ENCODE results near the gene SLIT3.

SLIT3 gene

GRCh38 chr5:168786147-168786546, 514.8 kb downstream of the SLIT3 start:
- H3F3A ChIP-seq (ENCODE audit: control insufficient read depth, insufficient read depth): no peaks in the 10 kb centered on the region
- no peak overlapping the region for H3K4me2 ChIP-seq (ENCODE audit: low read length)
- no peaks in the 10 kb centered on the region for H3K4me1 ChIP-seq (ENCODE audit: control insufficient read depth, low read length)
- TF ChIP-seq CTCF (IDR thresholded peaks at IDR 0.05; ENCODE audit: low read depth, low read length, poor library complexity, severe bottlenecking) (no peak), EZH2phosphoT487 (IDR thresholded peaks at IDR 0.05; ENCODE audit: borderline replicate concordance, low read length) (no peak)
- no peaks in the 10 kb centered on the region for H3K9me3 ChIP-seq (ENCODE audit: control insufficient read depth, insufficient read depth, low read length)
- no peaks in the 10 kb centered on the region for H3K36me3 ChIP-seq (ENCODE audit: control insufficient read depth, low read length)
- no peaks in the 10 kb centered on the region for H3K27me3 ChIP-seq (ENCODE audit: control insufficient read depth, low read length)
- H3K27ac ChIP-seq (ENCODE audit: low read depth, low read length): no peak overlapping the region
- H4K20me1 ChIP-seq (ENCODE audit: control insufficient read depth, insufficient read depth, low read depth, low read length): no peaks in the 10 kb centered on the region
- H3K79me2 ChIP-seq (ENCODE audit: control insufficient read depth, low read length): no peaks in the 10 kb centered on the region
- H3K4me3 ChIP-seq (ENCODE audit: low read length): no peak overlapping the region
- no peaks in the 10 kb centered on the region for H3K9me2 ChIP-seq (replicated peaks; ENCODE audit: control insufficient read depth, low read length)

GRCh38 chr5:168784454-168784853, 516.5 kb downstream of the SLIT3 start:
- Histone ChIP-seq H3K4me3 (ENCODE audit: low read length) (no peak overlapping the region), H3K4me1 (ENCODE audit: control insufficient read depth, low read length) (no peaks in the 10 kb centered on the region), H4K20me1 (ENCODE audit: control insufficient read depth, insufficient read depth, low read depth, low read length) (no peaks in the 10 kb centered on the region), H3K36me3 (ENCODE audit: control insufficient read depth, low read length) (no peaks in the 10 kb centered on the region), H3K9me2 (replicated peaks; ENCODE audit: control insufficient read depth, low read length) (no peaks in the 10 kb centered on the region), H3F3A (ENCODE audit: control insufficient read depth, insufficient read depth) (no peaks in the 10 kb centered on the region), H3K9me3 (ENCODE audit: control insufficient read depth, insufficient read depth, low read length) (no peaks in the 10 kb centered on the region), H3K27ac (ENCODE audit: low read depth, low read length) (no peak overlapping the region), H3K79me2 (ENCODE audit: control insufficient read depth, low read length) (no peaks in the 10 kb centered on the region), H3K27me3 (ENCODE audit: control insufficient read depth, low read length) (no peaks in the 10 kb centered on the region), H3K4me2 (ENCODE audit: low read length) (no peak overlapping the region)
- TF ChIP-seq CTCF (IDR thresholded peaks at IDR 0.05; ENCODE audit: low read depth, low read length, poor library complexity, severe bottlenecking): no peak
- TF ChIP-seq EZH2phosphoT487 (IDR thresholded peaks at IDR 0.05; ENCODE audit: borderline replicate concordance, low read length): no peak

GRCh38 chr5:168781941-168782571, 518.9 kb downstream of the SLIT3 start:
- Histone ChIP-seq H3K36me3 (ENCODE audit: control insufficient read depth, low read length) (no peaks in the 10 kb centered on the region), H3K4me1 (ENCODE audit: control insufficient read depth, low read length) (no peaks in the 10 kb centered on the region), H3F3A (ENCODE audit: control insufficient read depth, insufficient read depth) (no peaks in the 10 kb centered on the region), H3K27ac (ENCODE audit: low read depth, low read length) (no peak overlapping the region), H3K27me3 (ENCODE audit: control insufficient read depth, low read length) (no peaks in the 10 kb centered on the region), H3K79me2 (ENCODE audit: control insufficient read depth, low read length) (no peaks in the 10 kb centered on the region), H3K9me2 (replicated peaks; ENCODE audit: control insufficient read depth, low read length) (no peaks in the 10 kb centered on the region), H3K4me3 (ENCODE audit: low read length) (no peak overlapping the region), H3K4me2 (ENCODE audit: low read length) (no peak overlapping the region), H4K20me1 (ENCODE audit: control insufficient read depth, insufficient read depth, low read depth, low read length) (no peaks in the 10 kb centered on the region), H3K9me3 (ENCODE audit: control insufficient read depth, insufficient read depth, low read length) (no peaks in the 10 kb centered on the region)
- TF ChIP-seq EZH2phosphoT487 (IDR thresholded peaks at IDR 0.05; ENCODE audit: borderline replicate concordance, low read length) (no peak), CTCF (IDR thresholded peaks at IDR 0.05; ENCODE audit: low read depth, low read length, poor library complexity, severe bottlenecking) (no peak)

All from DOHH2 (cell line).